ENCODE data around the gene ADAMTS12. TPM values are rescaled to one million over a fixed set of nuclear protein-coding genes. Genes with fewer than 3 reads are reported as not detected.
A peak's percentile ranks its signal among the peaks of the same experiment; 100 is the strongest.

ADAMTS12 gene
- total RNA-seq, 1 experiment from 2014 or later, result 0.18 TPM

GRCh38 chr5:33769968-33770367 is 121.8 kb downstream of the ADAMTS12 start:
- intact Hi-C loops (cut with micrococcal nuclease), result no loop called here
- TF ChIP-seq, protein P1, sequence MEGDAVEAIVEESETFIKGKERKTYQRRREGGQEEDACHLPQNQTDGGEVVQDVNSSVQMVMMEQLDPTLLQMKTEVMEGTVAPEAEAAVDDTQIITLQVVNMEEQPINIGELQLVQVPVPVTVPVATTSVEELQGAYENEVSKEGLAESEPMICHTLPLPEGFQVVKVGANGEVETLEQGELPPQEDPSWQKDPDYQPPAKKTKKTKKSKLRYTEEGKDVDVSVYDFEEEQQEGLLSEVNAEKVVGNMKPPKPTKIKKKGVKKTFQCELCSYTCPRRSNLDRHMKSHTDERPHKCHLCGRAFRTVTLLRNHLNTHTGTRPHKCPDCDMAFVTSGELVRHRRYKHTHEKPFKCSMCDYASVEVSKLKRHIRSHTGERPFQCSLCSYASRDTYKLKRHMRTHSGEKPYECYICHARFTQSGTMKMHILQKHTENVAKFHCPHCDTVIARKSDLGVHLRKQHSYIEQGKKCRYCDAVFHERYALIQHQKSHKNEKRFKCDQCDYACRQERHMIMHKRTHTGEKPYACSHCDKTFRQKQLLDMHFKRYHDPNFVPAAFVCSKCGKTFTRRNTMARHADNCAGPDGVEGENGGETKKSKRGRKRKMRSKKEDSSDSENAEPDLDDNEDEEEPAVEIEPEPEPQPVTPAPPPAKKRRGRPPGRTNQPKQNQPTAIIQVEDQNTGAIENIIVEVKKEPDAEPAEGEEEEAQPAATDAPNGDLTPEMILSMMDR (conservative IDR thresholded peaks at IDR 0.05; ENCODE audit: low read depth, low read length), result no peak
- TF ChIP-seq EZH2 (IDR thresholded peaks at IDR 0.05; ENCODE audit: low read length, unreplicated experiment), result no peak
- no peak for TF ChIP-seq EZH2phosphoT487 (IDR thresholded peaks at IDR 0.05; ENCODE audit: borderline replicate concordance, low read length)
- Histone ChIP-seq H4K20me1 (ENCODE audit: low read length) (no peaks in the 10 kb centered on the region), H2AFZ (ENCODE audit: low read length) (no peak overlapping the region), H3K9me3 (ENCODE audit: low read length) (no peaks in the 10 kb centered on the region), H3K9ac (ENCODE audit: low read length) (no peak overlapping the region), H3K4me3 (ENCODE audit: low read length) (no peak overlapping the region), H3K27ac (ENCODE audit: low read length) (no peak overlapping the region), H3K4me1 (ENCODE audit: insufficient read depth, low read length) (no peaks in the 10 kb centered on the region), H3K79me2 (ENCODE audit: low read length) (no peaks in the 10 kb centered on the region), H3K36me3 (ENCODE audit: low read depth, low read length) (no peaks in the 10 kb centered on the region), H3K9me2 (replicated peaks; ENCODE audit: low read length) (0 out of 2 replicates have a peak, but pooled peaks cover 4% of the 10 kb centered on the region), H3K27me3 (ENCODE audit: low read length) (no peaks in the 10 kb centered on the region), H3F3A (ENCODE audit: low read length, unreplicated experiment) (no peaks in the 10 kb centered on the region), H3K4me2 (ENCODE audit: low read length) (no peak overlapping the region)
- no TSS peak for BruUV-seq (replicated peaks)
- DNase-seq (no peak), ATAC-seq (no peak)
- CTCF ChIA-PET, result no interaction called here
- POLR2A ChIA-PET (ENCODE audit: unreplicated experiment), result no interaction called here

GRCh38 chr5:33769196-33769595 is 122.6 kb downstream of the ADAMTS12 start:
- POLR2A ChIA-PET (ENCODE audit: unreplicated experiment), result no interaction called here
- TF ChIP-seq EZH2phosphoT487 (IDR thresholded peaks at IDR 0.05; ENCODE audit: borderline replicate concordance, low read length), result no peak
- TF ChIP-seq, protein P1 (conservative IDR thresholded peaks at IDR 0.05; ENCODE audit: low read depth, low read length), result no peak
- no peak for TF ChIP-seq EZH2 (IDR thresholded peaks at IDR 0.05; ENCODE audit: low read length, unreplicated experiment)
- Histone ChIP-seq H4K20me1 (ENCODE audit: low read length) (no peaks in the 10 kb centered on the region), H3K4me2 (ENCODE audit: low read length) (no peak overlapping the region), H2AFZ (ENCODE audit: low read length) (no peak overlapping the region), H3K4me1 (ENCODE audit: insufficient read depth, low read length) (0 out of 2 replicates have a peak, but pooled peaks cover 4% of the 10 kb centered on the region), H3K27ac (ENCODE audit: low read length) (no peak overlapping the region), H3K79me2 (ENCODE audit: low read length) (no peaks in the 10 kb centered on the region), H3F3A (ENCODE audit: low read length, unreplicated experiment) (no peaks in the 10 kb centered on the region), H3K4me3 (ENCODE audit: low read length) (no peak overlapping the region), H3K9ac (ENCODE audit: low read length) (no peak overlapping the region), H3K9me2 (replicated peaks; ENCODE audit: low read length) (0 out of 2 replicates have a peak, but pooled peaks cover 4% of the 10 kb centered on the region), H3K9me3 (ENCODE audit: low read length) (no peaks in the 10 kb centered on the region), H3K36me3 (ENCODE audit: low read depth, low read length) (no peaks in the 10 kb centered on the region), H3K27me3 (ENCODE audit: low read length) (no peaks in the 10 kb centered on the region)
- ATAC-seq, result no peak
- intact Hi-C loops (cut with micrococcal nuclease), result no loop called here
- DNase-seq, result no peak
- BruUV-seq (replicated peaks), result no TSS peak
- CTCF ChIA-PET, result no interaction called here

DNA sequence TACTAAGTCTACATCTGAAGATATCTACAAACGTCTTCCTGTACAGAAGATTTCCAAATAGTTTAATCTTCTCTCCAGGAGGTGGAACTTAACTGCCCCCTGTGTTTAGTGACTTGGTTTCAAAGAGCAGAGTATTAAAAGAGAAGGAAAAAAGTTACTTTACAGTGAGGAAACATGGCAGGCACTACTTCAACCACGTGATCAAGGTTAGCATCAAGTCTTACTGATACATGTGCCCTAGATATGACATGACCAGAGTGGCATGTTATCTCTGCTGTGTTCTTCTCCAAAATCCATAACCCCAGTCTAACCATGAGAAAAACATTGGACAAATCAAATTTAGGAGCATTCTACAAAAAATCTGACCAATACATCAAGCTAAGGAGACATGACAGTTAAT is 125.8 kb downstream of the ADAMTS12 start:
- intact Hi-C loops (cut with micrococcal nuclease), result no loop called here
- Histone ChIP-seq H3K4me1 (ENCODE audit: insufficient read depth, low read length) (0 out of 2 replicates have a peak, but pooled peaks cover 4% of the 10 kb centered on the region), H3K9ac (ENCODE audit: low read length) (no peak overlapping the region), H3K9me2 (replicated peaks; ENCODE audit: low read length) (0 out of 2 replicates have a peak, but pooled peaks cover 4% of the 10 kb centered on the region), H3K27ac (ENCODE audit: low read length) (no peak overlapping the region), H3K36me3 (ENCODE audit: low read depth, low read length) (no peaks in the 10 kb centered on the region), H3K9me3 (ENCODE audit: low read length) (no peaks in the 10 kb centered on the region), H3K4me2 (ENCODE audit: low read length) (no peak overlapping the region), H4K20me1 (ENCODE audit: low read length) (no peaks in the 10 kb centered on the region), H3F3A (ENCODE audit: low read length, unreplicated experiment) (no peaks in the 10 kb centered on the region), H3K27me3 (ENCODE audit: low read length) (no peaks in the 10 kb centered on the region), H2AFZ (ENCODE audit: low read length) (peak overlapping the region; percentile 46; the same call in 1 of the 2 replicates), H3K4me3 (ENCODE audit: low read length) (no peak overlapping the region), H3K79me2 (ENCODE audit: low read length) (no peaks in the 10 kb centered on the region)
- TF ChIP-seq, protein P1 (conservative IDR thresholded peaks at IDR 0.05; ENCODE audit: low read depth, low read length), result no peak
- TF ChIP-seq EZH2phosphoT487 (IDR thresholded peaks at IDR 0.05; ENCODE audit: borderline replicate concordance, low read length) (no peak), EZH2 (IDR thresholded peaks at IDR 0.05; ENCODE audit: low read length, unreplicated experiment) (no peak)
- no peak for ATAC-seq
- CTCF ChIA-PET, result no interaction called here
- no peak for DNase-seq
- POLR2A ChIA-PET (ENCODE audit: unreplicated experiment), result no interaction called here
- no TSS peak for BruUV-seq (replicated peaks)
